ENCODE data around the gene BUD13.
"Not testable (repeated sequence)": the region's sequence is repeated elsewhere in the genome, so short reads cannot be mapped to it uniquely, and the experiment has no call there.

BUD13 gene

GRCh38 chr11:116756044-116756443 lies 16.7 kb downstream of the BUD13 start:
- not testable (repeated sequence) for H3K27ac ChIP-seq (ENCODE audit: low read depth, low read length); H3K9ac ChIP-seq (ENCODE audit: low read length); H3K4me3 ChIP-seq (ENCODE audit: low read depth, low read length); H3K9me3 ChIP-seq (ENCODE audit: control insufficient read depth, insufficient read depth, low read depth, low read length); H3K27me3 ChIP-seq (ENCODE audit: control insufficient read depth, insufficient read depth, low read length); H3K4me1 ChIP-seq (ENCODE audit: control insufficient read depth, insufficient read depth, low read length)
- H3K36me3 ChIP-seq (ENCODE audit: control insufficient read depth, insufficient read depth, low read length) = peaks cover 90% of the 10 kb centered on the region

DNA sequence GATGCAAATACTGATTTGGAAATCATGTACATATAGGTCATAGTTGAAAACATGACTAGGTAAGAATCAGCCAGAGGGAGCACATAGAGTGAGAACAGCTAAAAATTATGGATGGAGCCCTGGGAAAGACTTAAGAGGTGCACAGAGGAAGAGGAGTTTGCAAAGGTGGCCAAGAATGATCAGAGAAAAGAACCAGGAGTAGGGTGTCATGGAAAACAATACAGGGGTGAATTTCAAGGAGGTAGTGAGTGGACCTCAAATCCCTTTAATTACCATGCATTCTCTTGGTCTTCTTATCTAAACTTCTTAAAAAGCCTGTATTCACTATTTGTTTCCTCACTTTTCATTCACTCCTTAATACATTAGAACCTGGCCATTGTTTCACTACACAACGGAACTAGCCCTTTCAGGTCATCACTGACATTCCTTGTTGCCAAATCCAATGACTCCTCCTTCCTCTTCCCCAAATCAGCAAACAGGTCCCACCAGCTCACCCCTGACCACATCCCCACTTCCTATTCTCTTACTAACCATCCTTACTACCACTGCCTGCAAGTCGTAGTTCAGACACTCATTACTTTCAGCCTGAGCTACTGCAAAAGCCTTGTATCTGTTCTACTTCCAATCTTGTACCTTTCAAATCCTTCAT lies 22.6 kb downstream of the BUD13 start:
- H3K9ac ChIP-seq (ENCODE audit: low read length) = no peak overlapping the region
- no peak overlapping the region for H3K4me3 ChIP-seq (ENCODE audit: low read depth, low read length)
- no peaks in the 10 kb centered on the region for H3K9me3 ChIP-seq (ENCODE audit: control insufficient read depth, insufficient read depth, low read depth, low read length)
- H3K4me1 ChIP-seq (ENCODE audit: control insufficient read depth, insufficient read depth, low read length) = no peaks in the 10 kb centered on the region
- peaks cover 87% of the 10 kb centered on the region for H3K36me3 ChIP-seq (ENCODE audit: control insufficient read depth, insufficient read depth, low read length)
- H3K27me3 ChIP-seq (ENCODE audit: control insufficient read depth, insufficient read depth, low read length) = no peaks in the 10 kb centered on the region
- H3K27ac ChIP-seq (ENCODE audit: low read depth, low read length) = no peak overlapping the region

GRCh38 chr11:116742104-116742503 lies 30.7 kb downstream of the BUD13 start:
- H3K4me1 ChIP-seq (ENCODE audit: control insufficient read depth, insufficient read depth, low read length) = peaks cover 8% of the 10 kb centered on the region; the same call in 1 of the 2 replicates
- no peaks in the 10 kb centered on the region for H3K9me3 ChIP-seq (ENCODE audit: control insufficient read depth, insufficient read depth, low read depth, low read length)
- no peak overlapping the region for H3K27ac ChIP-seq (ENCODE audit: low read depth, low read length)
- H3K9ac ChIP-seq (ENCODE audit: low read length) = no peak overlapping the region
- no peaks in the 10 kb centered on the region for H3K27me3 ChIP-seq (ENCODE audit: control insufficient read depth, insufficient read depth, low read length)
- H3K36me3 ChIP-seq (ENCODE audit: control insufficient read depth, insufficient read depth, low read length) = peaks cover 16% of the 10 kb centered on the region
- no peak overlapping the region for H3K4me3 ChIP-seq (ENCODE audit: low read depth, low read length)

- H3K36me3 ChIP-seq (ENCODE audit: control insufficient read depth, insufficient read depth, low read length) = peaks cover 3% of the 10 kb centered on the region; the same call in 1 of the 2 replicates
- H3K27me3 ChIP-seq (ENCODE audit: control insufficient read depth, insufficient read depth, low read length) = no peaks in the 10 kb centered on the region
- H3K4me3 ChIP-seq (ENCODE audit: low read depth, low read length) = no peak overlapping the region
- no peak overlapping the region for H3K9ac ChIP-seq (ENCODE audit: low read length)
- H3K27ac ChIP-seq (ENCODE audit: low read depth, low read length) = no peak overlapping the region
- peaks cover 8% of the 10 kb centered on the region; the same call in 1 of the 2 replicates for H3K4me1 ChIP-seq (ENCODE audit: control insufficient read depth, insufficient read depth, low read length)
- no peaks in the 10 kb centered on the region for H3K9me3 ChIP-seq (ENCODE audit: control insufficient read depth, insufficient read depth, low read depth, low read length)
Observed at GRCh38 chr11:116740741-116741140, 32.0 kb downstream of the BUD13 start.

DNA sequence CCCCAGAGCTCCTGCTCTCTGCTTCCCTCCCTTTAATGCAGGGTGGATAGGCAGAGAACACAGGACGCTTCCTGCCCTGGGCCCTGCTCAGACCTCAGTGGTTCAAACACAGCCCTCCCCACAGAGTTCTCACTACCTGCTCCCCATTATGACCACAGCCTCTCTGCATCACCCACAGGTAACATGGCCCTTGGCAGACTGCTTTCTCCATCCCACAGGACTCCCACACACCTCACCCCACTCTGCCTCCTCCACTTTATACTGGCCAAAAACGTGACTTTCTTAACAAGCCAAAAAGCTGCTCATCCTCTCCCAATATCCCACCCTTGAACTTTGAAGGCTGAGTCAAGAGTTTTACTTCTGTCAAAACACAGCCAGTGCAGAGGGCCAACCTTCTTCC lies 33.8 kb downstream of the BUD13 start:
- Histone ChIP-seq H3K9me3 (ENCODE audit: control insufficient read depth, insufficient read depth, low read depth, low read length) (no peaks in the 10 kb centered on the region), H3K9ac (ENCODE audit: low read length) (no peak overlapping the region), H3K4me1 (ENCODE audit: control insufficient read depth, insufficient read depth, low read length) (peaks cover 8% of the 10 kb centered on the region; the same call in 1 of the 2 replicates), H3K27ac (ENCODE audit: low read depth, low read length) (no peak overlapping the region), H3K4me3 (ENCODE audit: low read depth, low read length) (no peak overlapping the region), H3K36me3 (ENCODE audit: control insufficient read depth, insufficient read depth, low read length) (no peaks in the 10 kb centered on the region), H3K27me3 (ENCODE audit: control insufficient read depth, insufficient read depth, low read length) (no peaks in the 10 kb centered on the region)

DNA sequence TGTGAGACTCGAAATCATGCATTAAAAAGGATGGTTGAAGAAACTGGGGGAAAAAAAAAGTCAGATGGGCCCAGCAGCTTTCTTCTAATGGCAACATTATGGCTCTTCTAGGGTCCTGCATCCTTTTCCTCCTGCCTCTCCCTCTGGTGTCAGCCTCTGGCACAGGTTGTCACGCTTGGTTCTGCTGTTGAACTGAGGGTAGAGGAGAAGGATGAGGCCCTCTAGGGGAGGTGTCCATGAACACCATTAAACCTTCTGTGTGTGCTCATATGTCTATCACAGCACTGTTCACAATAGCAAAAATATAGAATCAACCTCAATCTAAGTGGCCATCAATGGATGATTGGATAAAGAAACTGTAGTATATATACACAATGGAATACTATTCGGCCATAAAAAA lies 36.0 kb downstream of the BUD13 start:
- Histone ChIP-seq H3K27me3 (ENCODE audit: control insufficient read depth, insufficient read depth, low read length) (no peaks in the 10 kb centered on the region), H3K27ac (ENCODE audit: low read depth, low read length) (no peak overlapping the region), H3K9ac (ENCODE audit: low read length) (no peak overlapping the region), H3K4me1 (ENCODE audit: control insufficient read depth, insufficient read depth, low read length) (peaks cover 11% of the 10 kb centered on the region), H3K36me3 (ENCODE audit: control insufficient read depth, insufficient read depth, low read length) (no peaks in the 10 kb centered on the region), H3K4me3 (ENCODE audit: low read depth, low read length) (no peak overlapping the region), H3K9me3 (ENCODE audit: control insufficient read depth, insufficient read depth, low read depth, low read length) (no peaks in the 10 kb centered on the region)

DNA sequence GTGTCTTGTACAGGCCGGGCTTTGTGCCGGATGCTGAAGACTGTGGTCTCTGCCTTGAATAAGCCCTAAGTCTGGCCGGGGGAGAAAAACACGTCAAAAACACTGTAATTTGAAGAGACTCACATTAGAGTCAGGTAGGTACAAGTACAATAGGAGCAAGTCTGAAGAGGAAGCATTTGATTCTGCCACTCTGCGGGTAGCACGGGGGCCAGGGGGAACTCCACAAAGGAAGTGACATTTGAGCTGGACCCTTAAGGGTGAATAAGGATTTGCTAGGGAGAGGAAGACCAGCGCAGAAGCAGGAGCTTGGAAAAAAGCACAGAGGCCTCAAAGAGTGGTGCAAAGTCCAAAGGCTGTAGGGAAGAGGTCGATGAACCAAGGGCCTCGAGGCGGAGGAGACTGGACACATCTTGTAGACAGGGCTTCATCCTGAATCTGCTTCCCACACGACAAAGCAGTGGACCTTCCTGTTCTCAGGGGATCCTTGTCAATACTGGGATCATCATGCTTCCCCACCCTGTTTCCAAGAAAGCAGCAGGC lies 38.7 kb downstream of the BUD13 start:
- Histone ChIP-seq H3K9ac (ENCODE audit: low read length) (no peak overlapping the region), H3K9me3 (ENCODE audit: control insufficient read depth, insufficient read depth, low read depth, low read length) (no peaks in the 10 kb centered on the region), H3K36me3 (ENCODE audit: control insufficient read depth, insufficient read depth, low read length) (no peaks in the 10 kb centered on the region)

GRCh38 chr11:116733043-116733755 lies 39.6 kb downstream of the BUD13 start:
- no peaks in the 10 kb centered on the region for H3K9me3 ChIP-seq (ENCODE audit: control insufficient read depth, insufficient read depth, low read depth, low read length)
- H3K27ac ChIP-seq (ENCODE audit: low read depth, low read length) = no peak overlapping the region
- H3K4me3 ChIP-seq (ENCODE audit: low read depth, low read length) = no peak overlapping the region
- H3K27me3 ChIP-seq (ENCODE audit: control insufficient read depth, insufficient read depth, low read length) = no peaks in the 10 kb centered on the region
- peaks cover 24% of the 10 kb centered on the region for H3K4me1 ChIP-seq (ENCODE audit: control insufficient read depth, insufficient read depth, low read length)
- H3K36me3 ChIP-seq (ENCODE audit: control insufficient read depth, insufficient read depth, low read length) = no peaks in the 10 kb centered on the region
- no peak overlapping the region for H3K9ac ChIP-seq (ENCODE audit: low read length)

More for the DNA sequence above, 38.7 kb downstream of the BUD13 start:
- H3K4me3 ChIP-seq (ENCODE audit: low read depth, low read length) = no peak overlapping the region
- H3K27me3 ChIP-seq (ENCODE audit: control insufficient read depth, insufficient read depth, low read length) = no peaks in the 10 kb centered on the region
- H3K27ac ChIP-seq (ENCODE audit: low read depth, low read length) = no peak overlapping the region
- H3K4me1 ChIP-seq (ENCODE audit: control insufficient read depth, insufficient read depth, low read length) = peaks cover 24% of the 10 kb centered on the region

DNA sequence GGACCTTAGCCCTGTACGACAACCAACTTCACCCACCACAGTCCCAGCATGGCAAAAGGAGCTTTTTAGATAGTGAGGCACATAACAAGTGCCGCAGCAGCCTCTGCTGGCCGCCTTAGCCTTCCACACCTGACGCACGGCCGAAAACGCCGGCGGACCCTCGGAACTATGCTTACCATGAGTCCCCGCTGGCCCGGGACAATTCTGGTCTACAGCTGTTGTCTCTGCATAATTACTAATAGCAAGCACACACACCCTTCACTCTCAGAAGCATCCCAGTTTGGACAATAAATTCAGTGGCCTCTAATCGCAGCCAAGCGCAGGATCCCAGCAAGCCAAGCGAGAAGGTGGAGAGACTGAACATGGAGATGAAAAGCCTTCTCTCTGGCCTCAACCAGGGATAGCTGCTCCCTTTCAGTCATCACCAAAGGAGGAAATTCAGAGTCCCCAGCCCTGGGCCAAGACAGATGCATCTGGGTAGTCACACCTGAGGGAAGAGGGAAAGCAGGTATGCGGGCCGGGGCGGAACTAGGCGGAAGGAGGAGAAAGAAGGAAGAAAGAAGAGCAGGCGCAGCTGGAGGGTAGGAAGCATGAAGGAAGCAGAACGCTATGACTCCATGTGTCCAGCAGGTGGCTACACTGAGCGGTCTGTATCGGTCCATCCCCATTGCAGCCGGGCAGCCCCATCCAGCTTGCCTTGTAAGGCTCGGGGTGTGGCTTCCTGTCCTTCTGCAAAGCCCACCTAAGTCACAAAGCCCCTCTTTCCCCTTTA lies 40.3 kb downstream of the BUD13 start:
- no peak overlapping the region for H3K27ac ChIP-seq (ENCODE audit: low read depth, low read length)
- H3K9me3 ChIP-seq (ENCODE audit: control insufficient read depth, insufficient read depth, low read depth, low read length) = no peaks in the 10 kb centered on the region
- H3K27me3 ChIP-seq (ENCODE audit: control insufficient read depth, insufficient read depth, low read length) = peaks cover 2% of the 10 kb centered on the region; the same call in 1 of the 2 replicates
- peaks cover 24% of the 10 kb centered on the region for H3K4me1 ChIP-seq (ENCODE audit: control insufficient read depth, insufficient read depth, low read length)
- peak overlapping the region; percentile 42 for H3K4me3 ChIP-seq (ENCODE audit: low read depth, low read length)
- no peak overlapping the region for H3K9ac ChIP-seq (ENCODE audit: low read length)
- H3K36me3 ChIP-seq (ENCODE audit: control insufficient read depth, insufficient read depth, low read length) = no peaks in the 10 kb centered on the region

GRCh38 chr11:116731821-116732220 lies 41.0 kb downstream of the BUD13 start:
- Histone ChIP-seq H3K9me3 (ENCODE audit: control insufficient read depth, insufficient read depth, low read depth, low read length) (no peaks in the 10 kb centered on the region), H3K4me1 (ENCODE audit: control insufficient read depth, insufficient read depth, low read length) (peaks cover 24% of the 10 kb centered on the region), H3K9ac (ENCODE audit: low read length) (no peak overlapping the region), H3K27me3 (ENCODE audit: control insufficient read depth, insufficient read depth, low read length) (peaks cover 6% of the 10 kb centered on the region; the same call in 1 of the 2 replicates), H3K36me3 (ENCODE audit: control insufficient read depth, insufficient read depth, low read length) (no peaks in the 10 kb centered on the region), H3K4me3 (ENCODE audit: low read depth, low read length) (no peak overlapping the region), H3K27ac (ENCODE audit: low read depth, low read length) (no peak overlapping the region)
